Measurements from ENCODE around the gene CYP19A1. TPM values are rescaled to one million over a fixed set of nuclear protein-coding genes. Genes with fewer than 3 reads are reported as not detected.
"Not testable (repeated sequence)": the region's sequence is repeated elsewhere in the genome, so short reads cannot be mapped to it uniquely, and the experiment has no call there.

Gene CYP19A1
- total and polyA plus RNA-seq, 7 experiments from 2014 or later, result 0.48 to 1.4 TPM; not detected in 5

DNA sequence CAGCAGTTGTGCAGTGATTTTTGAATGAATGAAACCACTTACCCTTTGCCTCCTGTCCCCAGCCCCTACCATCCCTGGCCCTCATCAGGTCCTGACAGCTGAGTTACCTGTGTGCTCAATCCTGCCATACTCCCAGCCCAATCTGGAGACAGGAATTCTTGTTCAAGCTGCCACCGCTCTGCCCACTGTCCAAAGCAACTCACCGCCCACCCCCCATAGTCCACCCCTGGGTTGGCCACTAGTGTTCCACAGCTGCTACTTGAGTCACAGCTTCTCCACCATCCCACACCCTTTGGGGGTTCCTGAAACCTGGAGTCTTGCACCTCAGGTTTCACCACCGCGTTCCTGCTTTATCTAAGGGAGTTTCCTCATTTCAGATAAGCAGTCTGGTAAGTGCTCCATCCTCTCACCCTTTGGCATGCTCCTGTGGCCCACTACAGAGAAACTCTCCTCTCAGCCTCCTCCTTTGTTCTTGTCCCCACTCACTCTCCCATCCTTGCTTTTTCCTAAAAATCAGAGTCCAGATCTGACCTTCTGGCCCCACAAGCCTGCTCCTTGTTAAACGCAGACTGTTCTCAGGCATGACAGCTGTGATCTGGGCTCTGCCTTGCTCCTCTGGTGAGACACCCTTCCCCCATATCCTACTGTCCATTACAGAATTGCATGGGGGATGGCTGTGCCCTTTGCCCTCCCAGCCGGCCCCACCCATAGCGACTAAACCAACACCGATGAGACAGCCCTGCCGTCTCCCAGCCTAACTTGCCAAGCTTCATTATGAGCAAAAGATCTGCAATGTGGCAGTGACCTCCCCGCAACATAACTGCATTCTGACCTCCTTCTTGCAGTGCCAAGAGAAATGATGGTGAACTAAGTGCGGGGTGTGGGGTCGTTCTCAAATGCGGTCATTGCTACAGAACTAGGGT is 50.0 kb downstream of the CYP19A1 start:
- CTCF ChIA-PET, result no interaction called here
- POLR2A ChIA-PET, result no interaction called here
- H3K27ac Mint-ChIP-seq, result no peak overlapping the region
- H3K4me1 ChIP-seq (ENCODE audit: control insufficient read depth in 2 of 2, insufficient read depth in 2 of 2, low read length in 2 of 2), result no peaks in the 10 kb centered on the region
- H3K9me3 ChIP-seq (ENCODE audit: control insufficient read depth in 2 of 3, low read length in 3 of 3), result peaks cover 0 to under 1% (median 0%) of the 10 kb centered on the region in 3 experiments
- no peaks in the 10 kb centered on the region for H3K27me3 ChIP-seq (ENCODE audit: control insufficient read depth in 2 of 2, insufficient read depth in 2 of 2, low read length in 2 of 2)
- ATAC-seq (no peak), DNase-seq (no peak)
- no peak overlapping the region for H3K4me3 ChIP-seq (ENCODE audit: low read length)
- H3K9me3 Mint-ChIP-seq, result peaks cover 0 to 12% (median 4%) of the 10 kb centered on the region in 11 donors
- no peaks in the 10 kb centered on the region for H3K4me1 Mint-ChIP-seq
- no peak overlapping the region for H3K4me3 Mint-ChIP-seq
- peaks cover 0 to 17% (median 5%) of the 10 kb centered on the region in 5 donors for H3K27me3 Mint-ChIP-seq
- H3K36me3 ChIP-seq (ENCODE audit: control insufficient read depth in 2 of 3, insufficient read depth in 3 of 3, low read length in 3 of 3), result no peaks in the 10 kb centered on the region
- intact Hi-C loops (cut with micrococcal nuclease), result no loop called here
- H3K27ac ChIP-seq (ENCODE audit: low read depth, low read length), result no peak overlapping the region
- H3K36me3 Mint-ChIP-seq, result no peaks in the 10 kb centered on the region

DNA sequence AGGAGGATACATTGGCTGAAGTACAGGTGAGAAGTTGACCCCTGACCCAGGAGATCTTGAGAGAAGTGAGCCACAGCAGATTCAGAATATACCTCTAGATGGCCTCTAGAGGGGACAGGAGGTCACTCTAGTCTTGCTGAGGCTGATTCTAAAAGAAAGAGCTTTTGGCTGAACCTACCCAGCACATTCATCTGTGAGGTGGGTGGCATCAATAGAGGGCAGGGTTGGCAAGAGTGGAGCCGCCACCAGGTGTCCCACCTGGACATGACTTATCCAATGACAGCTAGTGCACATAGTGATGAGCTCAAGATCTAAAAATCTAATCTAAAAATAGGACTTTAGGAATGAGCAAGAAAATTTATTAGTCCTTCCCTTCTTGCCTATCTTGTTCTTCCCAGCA is 51.6 kb downstream of the CYP19A1 start:
- ChIA-PET POLR2A (no interaction called here), CTCF (no interaction called here)
- intact Hi-C loops (cut with micrococcal nuclease), result no loop called here
- ATAC-seq (no peak), DNase-seq (no peak)
- H3K27ac ChIP-seq (ENCODE audit: low read depth, low read length), result no peak overlapping the region
- no peaks in the 10 kb centered on the region for H3K27me3 ChIP-seq (ENCODE audit: control insufficient read depth in 2 of 2, insufficient read depth in 2 of 2, low read length in 2 of 2)
- H3K4me1 ChIP-seq (ENCODE audit: control insufficient read depth in 2 of 2, insufficient read depth in 2 of 2, low read length in 2 of 2), result no peaks in the 10 kb centered on the region
- H3K27ac Mint-ChIP-seq, result no peak overlapping the region
- no peak overlapping the region for H3K4me3 ChIP-seq (ENCODE audit: low read length)
- no peaks in the 10 kb centered on the region for H3K36me3 ChIP-seq (ENCODE audit: control insufficient read depth in 2 of 3, insufficient read depth in 3 of 3, low read length in 3 of 3)
- H3K4me3 Mint-ChIP-seq, result no peak overlapping the region
- H3K9me3 ChIP-seq (ENCODE audit: control insufficient read depth in 2 of 3, low read length in 3 of 3), result no peaks in the 10 kb centered on the region
- peaks cover 0 to 24% (median 5%) of the 10 kb centered on the region in 5 donors for H3K27me3 Mint-ChIP-seq
- peaks cover 0 to 8% (median 0%) of the 10 kb centered on the region in 7 donors for H3K4me1 Mint-ChIP-seq
- peaks cover 0 to 9% (median 2%) of the 10 kb centered on the region in 11 donors for H3K9me3 Mint-ChIP-seq
- H3K36me3 Mint-ChIP-seq, result no peaks in the 10 kb centered on the region

DNA sequence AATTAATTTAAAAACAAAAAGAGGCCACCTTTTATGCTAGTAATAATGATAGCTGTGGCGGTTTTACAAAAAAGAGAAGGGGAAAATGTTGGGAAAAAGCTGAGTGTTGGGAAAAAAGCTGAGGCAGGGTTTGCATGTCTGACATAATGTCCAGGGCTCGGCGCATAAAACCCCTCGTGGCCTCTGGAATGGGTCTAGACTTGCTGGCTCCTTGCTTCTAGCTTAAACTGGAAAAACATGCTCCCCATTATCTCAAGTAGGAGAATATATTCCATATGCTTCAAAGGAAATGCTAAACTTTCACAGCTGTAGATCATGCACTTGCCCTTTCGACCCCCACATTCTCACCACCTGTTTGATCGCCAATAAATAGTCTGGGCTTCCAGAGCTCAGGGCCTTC is 53.0 kb downstream of the CYP19A1 start:
- H3K27me3 ChIP-seq (ENCODE audit: control insufficient read depth in 2 of 2, insufficient read depth in 2 of 2, low read length in 2 of 2), result no peaks in the 10 kb centered on the region
- CTCF ChIA-PET, result no interaction called here
- ATAC-seq, result no peak
- H3K27me3 Mint-ChIP-seq, result peaks cover 0 to 31% (median 8%) of the 10 kb centered on the region in 5 donors
- H3K4me3 ChIP-seq (ENCODE audit: low read length), result no peak overlapping the region
- peaks cover 0 to 9% (median 0%) of the 10 kb centered on the region in 11 donors for H3K9me3 Mint-ChIP-seq
- H3K4me1 Mint-ChIP-seq, result peaks cover 0 to 12% (median 0%) of the 10 kb centered on the region in 7 donors
- H3K36me3 Mint-ChIP-seq, result no peaks in the 10 kb centered on the region
- no peak for DNase-seq
- no peaks in the 10 kb centered on the region for H3K36me3 ChIP-seq (ENCODE audit: control insufficient read depth in 2 of 3, insufficient read depth in 3 of 3, low read length in 3 of 3)
- intact Hi-C loops (cut with micrococcal nuclease), result no loop called here
- H3K4me3 Mint-ChIP-seq, result no peak overlapping the region
- H3K9me3 ChIP-seq (ENCODE audit: control insufficient read depth in 2 of 3, low read length in 3 of 3), result no peaks in the 10 kb centered on the region
- POLR2A ChIA-PET, result no interaction called here
- H3K27ac Mint-ChIP-seq, result no peak overlapping the region
- no peak overlapping the region for H3K27ac ChIP-seq (ENCODE audit: low read depth, low read length)
- no peaks in the 10 kb centered on the region for H3K4me1 ChIP-seq (ENCODE audit: control insufficient read depth in 2 of 2, insufficient read depth in 2 of 2, low read length in 2 of 2)

DNA sequence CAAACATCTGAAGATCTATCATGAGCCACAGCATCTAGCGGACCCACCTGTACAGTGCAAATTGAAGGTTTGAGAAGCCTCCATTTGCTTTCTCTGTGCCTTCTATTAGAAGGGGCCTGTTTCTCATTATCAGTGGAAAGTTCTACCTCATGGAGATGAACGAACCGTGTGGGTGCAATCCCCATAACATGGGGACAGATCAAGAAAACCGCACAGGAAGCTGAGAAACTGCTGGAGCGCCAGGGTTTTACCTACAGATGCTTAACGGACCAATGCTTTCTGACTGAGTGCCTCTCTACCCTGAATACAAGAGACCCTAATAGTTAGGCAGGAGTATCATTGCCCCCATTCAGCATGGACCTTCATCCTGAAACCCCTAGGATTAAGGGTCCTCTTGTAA is 53.5 kb downstream of the CYP19A1 start:
- H3K4me3 ChIP-seq (ENCODE audit: low read length), result no peak overlapping the region
- H3K27me3 ChIP-seq (ENCODE audit: control insufficient read depth in 2 of 2, insufficient read depth in 2 of 2, low read length in 2 of 2), result no peaks in the 10 kb centered on the region
- no peak overlapping the region for H3K27ac Mint-ChIP-seq
- H3K9me3 ChIP-seq (ENCODE audit: control insufficient read depth in 2 of 3, low read length in 3 of 3), result no peaks in the 10 kb centered on the region
- no peak overlapping the region for H3K4me3 Mint-ChIP-seq
- H3K36me3 Mint-ChIP-seq, result no peaks in the 10 kb centered on the region
- no peaks in the 10 kb centered on the region for H3K36me3 ChIP-seq (ENCODE audit: control insufficient read depth in 2 of 3, insufficient read depth in 3 of 3, low read length in 3 of 3)
- no peak for ATAC-seq
- DNase-seq, result no peak
- H3K27me3 Mint-ChIP-seq, result peaks cover 0 to 30% (median 8%) of the 10 kb centered on the region in 5 donors
- POLR2A ChIA-PET, result no interaction called here
- H3K4me1 Mint-ChIP-seq, result peaks cover 0 to 12% (median 0%) of the 10 kb centered on the region in 7 donors
- peaks cover 0 to 9% (median 0%) of the 10 kb centered on the region in 11 donors for H3K9me3 Mint-ChIP-seq
- H3K4me1 ChIP-seq (ENCODE audit: control insufficient read depth in 2 of 2, insufficient read depth in 2 of 2, low read length in 2 of 2), result no peaks in the 10 kb centered on the region
- H3K27ac ChIP-seq (ENCODE audit: low read depth, low read length), result no peak overlapping the region
- intact Hi-C loops (cut with micrococcal nuclease), result no loop called here
- CTCF ChIA-PET, result no interaction called here

DNA sequence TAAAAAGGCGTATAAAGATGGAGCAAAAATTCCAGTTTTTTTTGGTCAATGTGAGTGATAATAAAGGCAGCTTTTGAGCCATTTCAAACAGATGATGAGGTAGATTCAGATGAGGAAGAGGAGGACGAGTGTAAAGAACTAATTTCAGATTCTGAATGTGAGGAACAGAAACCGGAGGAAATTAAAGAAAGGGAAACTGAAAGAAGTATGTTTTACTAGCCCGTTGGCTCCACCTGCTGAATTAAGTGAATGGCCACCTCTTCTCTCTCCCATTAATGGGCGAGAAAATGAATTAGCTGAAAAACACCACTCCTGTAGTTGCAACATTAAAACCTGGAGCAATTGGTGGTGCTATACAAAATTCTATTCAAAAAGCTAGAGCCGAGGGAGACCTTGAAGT is 55.4 kb downstream of the CYP19A1 start:
- no peak for DNase-seq

DNA sequence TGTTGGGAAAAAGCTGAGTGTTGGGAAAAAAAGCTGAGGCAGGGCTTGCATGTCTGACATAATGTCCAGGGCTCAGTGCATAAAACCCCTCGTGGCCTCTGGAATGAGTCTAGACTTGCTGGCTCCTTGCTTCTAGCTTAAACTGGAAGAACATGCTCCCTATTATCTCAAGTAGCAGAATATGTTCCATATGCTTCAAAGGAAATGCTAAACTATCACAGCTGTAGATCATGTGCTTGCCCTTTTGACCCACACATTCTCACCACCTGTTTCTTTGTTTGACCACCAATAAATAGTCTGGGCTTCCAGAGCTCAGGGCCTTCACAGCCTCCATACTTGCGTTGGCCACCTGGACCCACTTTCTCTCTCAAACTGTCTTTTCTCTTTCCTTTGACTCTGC is 56.2 kb downstream of the CYP19A1 start:
- CTCF ChIA-PET; H3K4me1 ChIP-seq (ENCODE audit: control insufficient read depth in 2 of 2, insufficient read depth in 2 of 2, low read length in 2 of 2); H3K27ac Mint-ChIP-seq; H3K36me3 ChIP-seq (ENCODE audit: control insufficient read depth in 2 of 3, insufficient read depth in 3 of 3, low read length in 3 of 3); H3K27ac ChIP-seq (ENCODE audit: low read depth, low read length); H3K4me3 ChIP-seq (ENCODE audit: low read length); POLR2A ChIA-PET; H3K27me3 ChIP-seq (ENCODE audit: control insufficient read depth in 2 of 2, insufficient read depth in 2 of 2, low read length in 2 of 2); DNase-seq; H3K9me3 ChIP-seq (ENCODE audit: control insufficient read depth in 2 of 3, low read length in 3 of 3); H3K36me3 Mint-ChIP-seq; ATAC-seq; H3K9me3 Mint-ChIP-seq: not testable (repeated sequence)
- intact Hi-C loops (cut with micrococcal nuclease), result loop anchor here in 1 of 2 donors (2.0 kb wide), 1 partner anchor 119 kb away; no protein-coding TSS in a partner anchor
- Mint-ChIP-seq H3K27me3 (peaks cover 9 to 38% (median 19%) of the 10 kb centered on the region in 5 donors), H3K4me1 (peaks cover 0 to 12% (median 0%) of the 10 kb centered on the region in 7 donors), H3K4me3 (peak overlapping the region in 2 of 10 donors; percentile 54 to 66)

More for the DNA sequence above, 55.4 kb downstream of the CYP19A1 start:
- Mint-ChIP-seq H3K27ac (peak overlapping the region in 1 of 9 donors; percentile 24), H3K4me3 (peak overlapping the region in 1 of 10 donors; percentile 66), H3K36me3 (no peaks in the 10 kb centered on the region), H3K4me1 (peaks cover 0 to 12% (median 0%) of the 10 kb centered on the region in 7 donors), H3K27me3 (peaks cover 9 to 38% (median 18%) of the 10 kb centered on the region in 5 donors), H3K9me3 (peaks cover 0 to 9% (median 0%) of the 10 kb centered on the region in 11 donors)
- intact Hi-C loops (cut with micrococcal nuclease), result loop anchor here in 1 of 2 donors (2.0 kb wide), 1 partner anchor 120 kb away; no protein-coding TSS in a partner anchor
- ChIA-PET POLR2A (no interaction called here), CTCF (no interaction called here)
- no peaks in the 10 kb centered on the region for H3K4me1 ChIP-seq (ENCODE audit: control insufficient read depth in 2 of 2, insufficient read depth in 2 of 2, low read length in 2 of 2)
- no peak for ATAC-seq
- no peak overlapping the region for H3K27ac ChIP-seq (ENCODE audit: low read depth, low read length)
- no peaks in the 10 kb centered on the region for H3K27me3 ChIP-seq (ENCODE audit: control insufficient read depth in 2 of 2, insufficient read depth in 2 of 2, low read length in 2 of 2)
- H3K4me3 ChIP-seq (ENCODE audit: low read length), result no peak overlapping the region
- H3K36me3 ChIP-seq (ENCODE audit: control insufficient read depth in 2 of 3, insufficient read depth in 3 of 3, low read length in 3 of 3), result no peaks in the 10 kb centered on the region
- H3K9me3 ChIP-seq (ENCODE audit: control insufficient read depth in 2 of 3, low read length in 3 of 3), result no peaks in the 10 kb centered on the region

Measured in naive thymus-derived CD4-positive, alpha-beta T cell (primary cell).